ENCODE results near the gene SFRP2.

DNA sequence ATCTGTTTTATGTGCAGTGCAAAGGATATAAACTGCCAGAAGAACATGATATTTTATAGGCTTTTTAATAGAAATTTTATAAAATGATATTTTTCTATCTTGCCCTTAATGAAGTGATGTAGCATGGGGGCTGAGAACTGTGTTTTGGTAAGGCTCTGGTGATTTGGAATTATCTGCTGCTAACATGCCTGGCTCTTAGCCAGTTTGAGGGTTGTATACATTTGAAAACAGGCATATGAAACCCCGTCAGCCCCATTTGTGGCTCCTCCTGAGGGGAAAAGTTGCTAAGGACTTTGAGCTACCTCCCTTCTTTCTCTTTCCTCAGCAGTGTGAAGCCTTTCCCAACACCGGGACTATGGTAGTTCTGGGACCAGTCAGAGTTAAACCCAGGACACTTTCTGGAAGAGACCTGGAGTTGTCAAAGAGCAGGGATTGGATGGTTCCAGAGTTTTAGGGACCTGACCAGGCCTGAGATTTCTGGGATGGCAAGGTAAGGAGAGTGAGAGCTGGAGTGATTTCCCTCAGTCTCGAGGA lies 4.7 kb downstream of the SFRP2 start:
- no peak for TF ChIP-seq CTCF (conservative IDR thresholded peaks at IDR 0.05; ENCODE audit: low read length)
- TF ChIP-seq EZH2phosphoT487 (IDR thresholded peaks at IDR 0.05; ENCODE audit: borderline replicate concordance, low read depth, low read length), result no peak
